DND-41 (cell line): Measurements from ENCODE around the gene DDX49.

Experiments
- CTCF ChIP-seq: IDR thresholded peaks from 2 replicates; pipeline ENCODE4 v1.5.1; 2012; ENCODE audit warnings: borderline replicate concordance, low read length, moderate library complexity, mild to moderate bottlenecking; ENCODE audit not compliant: poor library complexity, severe bottlenecking; ENCODE audit errors: extremely low read depth
- EZH2 ChIP-seq: IDR thresholded peaks from 3 replicates; pipeline ENCODE4 v1.6.1; 2012; ENCODE audit warnings: borderline replicate concordance, low read depth, mild to moderate bottlenecking, moderate library complexity, low read length, inconsistent platforms; ENCODE audit not compliant: severe bottlenecking

- TF ChIP-seq CTCF (no peak), EZH2 (no peak)
Observed at GRCh38 chr19:18921593-18921992, 2.1 kb downstream of the DDX49 start.
